Left hindlimb (tissue), 1 donor: ENCODE results near the gene PNMT.
"Not testable (repeated sequence)": the region's sequence is repeated elsewhere in the genome, so short reads cannot be mapped to it uniquely, and the experiment has no call there.

Experiments
- DNase-seq: peaks from one replicate; pipeline ENCODE4 v3.0.0-alpha.2; 2018

PNMT gene

DNA sequence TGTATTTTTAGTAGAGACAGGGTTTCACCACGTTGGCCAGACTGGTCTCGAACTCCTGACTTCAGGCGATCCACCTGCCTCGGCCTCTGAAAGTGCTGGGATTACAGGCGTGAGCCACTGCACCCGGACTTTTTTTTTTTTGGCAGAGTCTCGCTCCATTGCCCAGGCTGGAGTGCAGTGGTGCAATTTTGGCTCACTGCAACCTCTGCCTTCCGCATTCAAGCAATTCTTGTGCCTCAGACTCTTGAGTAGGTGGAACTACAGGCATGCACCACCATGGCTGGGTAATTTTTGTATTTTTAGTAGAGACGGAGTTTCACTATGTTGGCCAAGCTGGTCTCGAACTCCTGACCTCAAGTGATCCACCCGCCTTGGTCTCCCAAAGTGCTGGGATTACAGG, 42.8 kb downstream of the PNMT start:
- not testable (repeated sequence) for DNase-seq

DNA sequence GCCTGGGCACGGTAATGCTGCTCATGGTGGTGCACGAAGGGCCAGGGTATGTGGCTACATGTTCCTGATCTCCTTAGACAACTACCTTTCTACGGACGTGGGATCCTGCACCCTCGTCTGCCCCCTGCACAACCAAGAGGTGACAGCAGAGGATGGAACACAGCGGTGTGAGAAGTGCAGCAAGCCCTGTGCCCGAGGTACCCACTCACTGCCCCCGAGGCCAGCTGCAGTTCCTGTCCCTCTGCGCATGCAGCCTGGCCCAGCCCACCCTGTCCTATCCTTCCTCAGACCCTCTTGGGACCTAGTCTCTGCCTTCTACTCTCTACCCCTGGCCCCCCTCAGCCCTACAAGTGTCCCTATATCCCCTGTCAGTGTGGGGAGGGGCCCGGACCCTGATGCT, 43.6 kb downstream of the PNMT start:
- DNase-seq: no peak

DNA sequence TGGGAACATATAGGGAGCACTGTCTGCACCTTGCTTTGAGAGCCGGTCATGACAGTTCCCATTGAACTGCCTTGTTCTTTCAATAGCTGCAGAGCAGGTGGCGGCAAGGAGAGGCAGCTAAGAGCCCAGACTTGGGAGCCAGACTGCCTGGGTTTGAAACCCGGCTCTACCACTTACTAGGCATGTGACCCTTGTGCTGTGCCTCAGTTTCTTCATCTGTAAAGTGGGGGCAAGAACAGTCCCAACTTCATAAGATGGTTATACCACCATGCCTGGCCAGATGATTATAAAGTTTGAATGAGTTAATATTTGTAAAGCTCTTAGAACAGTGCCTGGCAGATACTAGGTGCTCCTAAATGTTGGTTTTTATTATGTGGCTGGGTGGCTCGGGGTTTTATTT, 46.0 kb downstream of the PNMT start:
- no peak for DNase-seq

DNA sequence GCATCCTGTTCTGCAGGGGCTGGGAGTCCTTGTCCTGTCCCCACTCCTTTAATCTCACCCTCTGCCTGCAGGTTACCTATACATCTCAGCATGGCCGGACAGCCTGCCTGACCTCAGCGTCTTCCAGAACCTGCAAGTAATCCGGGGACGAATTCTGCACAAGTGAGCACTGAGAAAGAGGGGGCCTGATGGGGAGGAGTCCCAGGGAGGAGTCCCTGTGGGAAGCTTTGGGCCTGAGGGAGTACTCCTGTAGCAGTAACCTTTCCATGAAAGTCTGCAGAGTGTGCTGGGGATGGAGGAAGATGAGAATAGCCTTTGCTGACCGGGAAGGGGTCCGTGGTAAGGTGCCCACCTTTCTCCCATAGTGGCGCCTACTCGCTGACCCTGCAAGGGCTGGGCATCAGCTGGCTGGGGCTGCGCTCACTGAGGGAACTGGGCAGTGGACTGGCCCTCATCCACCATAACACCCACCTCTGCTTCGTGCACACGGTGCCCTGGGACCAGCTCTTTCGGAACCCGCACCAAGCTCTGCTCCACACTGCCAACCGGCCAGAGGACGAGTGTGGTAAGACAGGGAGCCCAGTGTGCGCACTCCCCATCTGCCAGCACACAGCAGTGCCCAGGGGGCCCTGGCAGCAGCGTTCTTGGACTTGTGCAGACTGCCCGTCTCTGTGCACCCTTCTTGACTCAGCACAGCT, 47.3 kb downstream of the PNMT start:
- DNase-seq: no peak

DNA sequence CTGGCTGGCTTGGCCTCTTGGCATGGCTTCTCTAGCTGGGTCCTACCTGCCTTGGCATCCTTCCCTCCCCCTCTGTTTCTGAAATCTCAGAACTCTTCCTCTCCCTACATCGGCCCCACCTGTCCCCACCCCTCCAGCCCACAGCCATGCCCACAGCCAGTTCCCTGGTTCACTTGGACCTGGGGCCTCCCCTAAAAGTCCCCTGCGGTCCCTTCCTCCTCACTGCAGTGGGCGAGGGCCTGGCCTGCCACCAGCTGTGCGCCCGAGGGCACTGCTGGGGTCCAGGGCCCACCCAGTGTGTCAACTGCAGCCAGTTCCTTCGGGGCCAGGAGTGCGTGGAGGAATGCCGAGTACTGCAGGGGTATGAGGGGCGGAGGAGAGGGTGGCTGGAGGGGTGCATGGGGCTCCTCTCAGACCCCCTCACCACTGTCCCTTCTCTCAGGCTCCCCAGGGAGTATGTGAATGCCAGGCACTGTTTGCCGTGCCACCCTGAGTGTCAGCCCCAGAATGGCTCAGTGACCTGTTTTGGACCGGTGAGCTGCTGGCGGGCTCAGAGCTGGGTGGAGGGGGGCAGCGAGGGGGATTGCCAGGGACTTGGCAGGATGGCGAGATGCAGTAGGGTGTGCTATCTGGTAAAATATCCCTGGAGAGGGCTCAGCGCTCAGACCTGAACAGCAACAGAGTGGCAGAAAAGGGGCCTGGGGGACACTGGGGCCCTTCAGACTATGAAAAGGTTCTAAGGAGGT, 48.0 kb downstream of the PNMT start:
- no peak for DNase-seq

DNA sequence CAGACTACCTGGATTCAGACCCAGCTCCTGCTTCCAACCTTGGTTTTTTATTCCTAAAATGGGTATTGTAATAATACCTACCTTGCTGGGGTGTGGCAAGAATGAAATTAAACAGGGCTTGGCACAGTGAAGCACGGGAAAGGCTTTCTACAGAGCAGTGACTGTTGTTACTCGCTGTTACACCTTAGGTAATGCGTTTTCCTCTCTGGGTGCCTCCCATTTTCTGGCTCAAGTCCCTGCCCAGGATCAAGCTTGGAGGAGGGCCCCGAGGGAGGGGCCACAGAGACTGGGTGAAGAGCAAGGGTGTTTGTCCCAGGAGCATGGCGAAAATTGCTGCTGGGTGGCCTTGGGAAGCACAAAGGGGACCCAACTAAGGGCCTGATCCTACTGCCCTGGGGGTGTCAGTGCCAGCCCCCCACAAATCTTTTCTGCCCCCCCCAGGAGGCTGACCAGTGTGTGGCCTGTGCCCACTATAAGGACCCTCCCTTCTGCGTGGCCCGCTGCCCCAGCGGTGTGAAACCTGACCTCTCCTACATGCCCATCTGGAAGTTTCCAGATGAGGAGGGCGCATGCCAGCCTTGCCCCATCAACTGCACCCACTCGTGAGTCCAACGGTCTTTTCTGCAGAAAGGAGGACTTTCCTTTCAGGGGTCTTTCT, 48.8 kb downstream of the PNMT start:
- DNase-seq: no peak

DNA sequence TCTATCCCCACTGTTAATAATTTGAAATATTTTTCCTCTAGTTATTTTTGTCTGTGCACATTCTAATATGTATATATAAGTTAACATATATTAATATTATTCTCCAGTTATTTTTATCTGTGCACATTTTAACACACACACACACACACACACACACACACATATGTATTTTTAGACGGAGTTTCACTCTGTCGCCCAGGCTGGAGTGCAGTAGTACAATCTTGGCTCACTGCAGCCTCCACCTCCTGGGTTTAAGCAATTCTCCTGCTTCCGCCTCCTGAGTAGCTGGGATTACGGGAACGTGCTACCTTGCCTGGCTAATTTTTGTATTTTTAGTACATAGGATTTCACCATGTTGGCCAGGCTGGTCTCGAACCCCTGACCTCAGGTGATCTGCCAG, 49.4 kb downstream of the PNMT start:
- DNase-seq: no peak

DNA sequence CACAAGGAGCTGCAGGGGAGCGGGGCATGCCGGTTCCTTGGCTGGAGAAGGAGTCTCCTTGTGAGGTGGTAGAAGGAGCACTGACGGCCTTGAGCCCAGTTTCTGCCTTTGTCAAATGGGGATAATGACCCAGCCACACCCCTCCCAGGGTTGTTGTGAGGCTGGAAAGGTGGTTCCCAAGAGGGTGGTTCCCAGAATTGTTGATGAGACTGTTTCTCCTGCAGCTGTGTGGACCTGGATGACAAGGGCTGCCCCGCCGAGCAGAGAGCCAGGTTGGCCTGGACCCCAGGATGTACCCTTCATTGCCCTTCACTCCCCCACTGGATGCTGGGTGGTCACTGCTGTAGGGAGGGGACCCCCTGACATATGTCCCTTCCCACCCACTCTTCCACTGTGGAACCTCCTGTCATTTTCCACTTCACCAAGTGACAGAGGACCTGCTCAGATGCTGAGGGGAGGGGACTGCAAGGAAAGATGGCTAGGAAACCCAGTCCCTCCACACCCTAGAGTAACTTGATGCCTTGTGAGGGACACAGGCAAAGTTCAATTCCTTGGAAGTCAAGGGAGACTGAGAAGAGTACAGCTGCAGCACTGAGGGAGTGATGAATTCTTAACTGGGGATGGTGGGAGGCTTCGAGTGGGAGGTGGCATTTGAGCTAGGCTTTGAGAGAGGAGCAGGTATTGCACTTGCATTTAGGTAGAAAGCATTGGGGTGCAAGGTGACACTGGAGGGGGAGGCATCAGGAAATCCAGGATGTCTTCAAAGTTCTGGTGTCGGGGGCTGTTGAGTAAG, 51.5 kb downstream of the PNMT start:
- DNase-seq: peak; percentile 11
